Hippocampal formation (tissue), 2 donors: ENCODE data around the gene GPR62.
"Not testable (repeated sequence)": the region's sequence is repeated elsewhere in the genome, so short reads cannot be mapped to it uniquely, and the experiment has no call there.

Experiments used
- DNase-seq, 2 donors: peaks; one replicate each; lab custom pipeline; 2025; lab: John Stamatoyannopoulos, UW

The GPR62 gene, protein sequence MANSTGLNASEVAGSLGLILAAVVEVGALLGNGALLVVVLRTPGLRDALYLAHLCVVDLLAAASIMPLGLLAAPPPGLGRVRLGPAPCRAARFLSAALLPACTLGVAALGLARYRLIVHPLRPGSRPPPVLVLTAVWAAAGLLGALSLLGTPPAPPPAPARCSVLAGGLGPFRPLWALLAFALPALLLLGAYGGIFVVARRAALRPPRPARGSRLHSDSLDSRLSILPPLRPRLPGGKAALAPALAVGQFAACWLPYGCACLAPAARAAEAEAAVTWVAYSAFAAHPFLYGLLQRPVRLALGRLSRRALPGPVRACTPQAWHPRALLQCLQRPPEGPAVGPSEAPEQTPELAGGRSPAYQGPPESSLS

DNA sequence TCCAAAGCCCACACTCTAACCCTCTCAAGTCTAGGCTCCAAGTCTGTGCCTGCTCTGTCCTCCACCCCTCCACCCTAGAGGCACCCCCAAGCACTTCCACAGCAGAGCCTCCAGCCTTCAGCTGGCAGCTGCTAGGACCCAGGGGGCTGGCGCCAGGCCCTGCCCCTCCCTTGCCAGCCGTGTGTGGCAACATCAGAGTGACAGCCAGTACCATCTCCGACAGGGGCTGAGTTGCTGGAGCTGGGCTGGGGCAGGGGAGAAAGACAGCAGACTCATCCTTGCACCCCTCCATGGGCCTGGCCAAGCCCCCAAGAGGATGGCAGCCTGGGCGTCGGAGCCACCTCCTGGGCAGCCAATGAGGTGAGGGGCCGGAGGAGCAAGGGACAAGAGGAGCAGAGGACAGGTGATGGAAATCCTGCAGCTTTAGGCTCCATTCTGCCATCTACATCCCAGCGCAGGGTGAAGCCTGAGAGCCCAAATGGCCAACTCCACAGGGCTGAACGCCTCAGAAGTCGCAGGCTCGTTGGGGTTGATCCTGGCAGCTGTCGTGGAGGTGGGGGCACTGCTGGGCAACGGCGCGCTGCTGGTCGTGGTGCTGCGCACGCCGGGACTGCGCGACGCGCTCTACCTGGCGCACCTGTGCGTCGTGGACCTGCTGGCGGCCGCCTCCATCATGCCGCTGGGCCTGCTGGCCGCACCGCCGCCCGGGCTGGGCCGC, at the start of gene GPR62:
GPR62 (plus strand) TSS at position 207 of the 718 bp plus-strand sequence; CDS start at position 479, 272 bp downstream.
- peak; percentile 84 to 87 for DNase-seq

DNA sequence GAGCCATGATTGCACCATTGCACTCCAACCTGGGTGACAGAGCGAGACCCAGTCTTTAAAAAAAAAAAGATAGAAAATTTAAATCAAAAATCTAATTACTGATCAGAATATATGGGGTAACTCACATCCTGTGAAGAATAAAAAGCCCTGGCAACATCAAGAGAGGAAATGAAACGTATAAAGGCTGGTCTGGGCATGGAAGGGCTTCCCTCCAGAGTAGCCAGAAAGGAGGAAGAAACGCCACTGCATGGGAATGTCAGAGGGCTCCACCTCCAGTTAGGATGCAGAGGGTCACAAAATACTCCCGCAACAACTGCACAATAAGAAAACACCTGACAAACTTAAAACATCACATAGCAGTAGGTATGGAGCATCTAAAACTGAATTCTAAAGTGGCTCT, 47.2 kb upstream of the GPR62 start:
- DNase-seq, result no peak

- DNase-seq, result no peak
Measured at GRCh38 chr3:51916418-51916817, 38.8 kb upstream of the GPR62 start.

DNA sequence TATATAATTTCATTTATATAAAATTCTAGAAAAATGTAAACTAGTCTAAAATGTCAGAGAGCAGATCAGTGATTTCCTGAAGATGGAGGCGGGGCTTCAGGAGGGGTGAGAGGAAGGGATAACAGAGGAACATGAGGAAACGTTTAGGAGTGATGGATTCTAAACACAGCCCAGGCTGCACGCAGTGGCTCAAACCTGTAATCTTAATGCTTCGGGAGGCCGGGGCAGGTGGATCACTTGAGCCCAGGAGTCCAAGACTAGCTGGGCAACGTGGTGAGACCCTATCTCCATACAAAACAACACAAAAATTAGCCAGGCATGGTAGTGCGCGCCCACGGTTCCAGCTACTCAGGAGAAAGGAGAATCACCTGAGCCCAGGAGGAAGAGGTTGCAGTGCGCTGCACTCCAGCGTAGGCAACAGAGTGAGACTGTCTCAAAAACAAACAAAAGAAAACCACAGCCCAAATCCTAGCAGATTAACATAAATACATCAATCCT, 34.1 kb upstream of the GPR62 start:
- DNase-seq, result no peak

GRCh38 chr3:51927061-51927977, 27.9 kb upstream of the GPR62 start:
- no peak for DNase-seq

DNA sequence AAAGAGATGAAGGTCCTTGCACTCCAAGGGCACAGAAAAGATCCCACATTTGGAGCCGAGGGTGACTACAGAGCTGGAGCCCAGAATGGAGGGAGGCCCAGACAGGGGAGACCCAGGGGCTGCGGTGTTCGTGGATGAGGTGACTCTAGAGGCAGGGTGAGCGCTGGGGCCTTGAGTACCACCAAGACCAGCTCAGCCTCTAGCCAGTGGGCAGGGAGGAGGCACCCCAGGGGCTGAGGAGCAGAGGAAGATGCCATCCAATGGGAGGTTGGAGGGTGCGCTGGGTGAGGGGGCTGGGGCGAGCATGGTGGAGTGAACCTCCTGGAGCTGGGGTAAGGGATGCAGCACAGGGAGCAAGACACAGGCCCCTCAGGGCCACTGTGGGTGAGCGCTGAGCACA, 26.7 kb upstream of the GPR62 start:
- DNase-seq, result no peak

DNA sequence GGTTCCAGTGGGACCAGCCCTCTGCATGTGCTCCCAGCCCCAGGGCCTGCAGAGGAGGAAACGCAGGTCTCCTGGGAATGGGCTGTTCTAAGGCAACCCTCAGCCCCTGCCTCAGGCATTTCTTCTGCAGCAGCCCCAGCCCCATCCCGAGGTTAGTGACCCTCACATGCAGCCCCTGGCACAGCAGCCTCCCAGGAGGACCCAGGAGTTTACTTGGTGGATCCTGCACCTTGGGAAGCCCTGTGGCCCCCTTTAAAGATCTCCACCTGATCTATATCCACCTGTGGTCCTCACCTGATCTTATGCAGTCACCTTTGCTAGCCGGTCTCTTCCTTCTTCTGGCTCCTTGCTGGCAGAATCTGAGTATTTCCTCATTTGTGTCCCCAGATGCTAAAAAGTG, 26.2 kb upstream of the GPR62 start:
- DNase-seq, result not testable (repeated sequence)

GRCh38 chr3:51929420-51930003, 25.7 kb upstream of the GPR62 start:
- DNase-seq, result no peak

- DNase-seq, result no peak
Measured at GRCh38 chr3:51930439-51930838, 24.7 kb upstream of the GPR62 start.

DNA sequence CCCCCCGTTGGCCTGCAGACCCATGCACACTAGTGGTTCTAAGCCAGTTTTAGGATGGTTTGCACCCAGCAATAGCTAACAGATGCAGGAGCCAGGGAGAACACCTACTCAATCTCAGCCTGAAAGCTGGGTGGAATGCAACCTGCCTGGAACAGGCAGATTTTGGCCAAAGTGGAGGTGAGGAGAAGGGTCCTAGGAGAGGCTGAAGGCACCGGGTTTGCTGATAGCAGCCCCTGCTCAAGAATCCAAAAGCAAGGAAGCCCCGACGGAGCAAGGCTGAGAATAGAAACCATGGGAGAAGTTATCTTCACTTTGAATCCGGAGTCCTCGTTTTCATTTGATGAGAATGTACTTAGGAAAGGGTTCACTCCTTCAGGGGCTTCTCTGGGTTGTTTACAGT, 23.4 kb upstream of the GPR62 start:
- no peak for DNase-seq

- DNase-seq, result no peak
Measured at GRCh38 chr3:51932471-51933370, 22.5 kb upstream of the GPR62 start.

- no peak for DNase-seq
Measured at GRCh38 chr3:51933471-51934138, 21.6 kb upstream of the GPR62 start.

- no peak for DNase-seq
Measured at GRCh38 chr3:51934139-51934850, 20.9 kb upstream of the GPR62 start.

DNA sequence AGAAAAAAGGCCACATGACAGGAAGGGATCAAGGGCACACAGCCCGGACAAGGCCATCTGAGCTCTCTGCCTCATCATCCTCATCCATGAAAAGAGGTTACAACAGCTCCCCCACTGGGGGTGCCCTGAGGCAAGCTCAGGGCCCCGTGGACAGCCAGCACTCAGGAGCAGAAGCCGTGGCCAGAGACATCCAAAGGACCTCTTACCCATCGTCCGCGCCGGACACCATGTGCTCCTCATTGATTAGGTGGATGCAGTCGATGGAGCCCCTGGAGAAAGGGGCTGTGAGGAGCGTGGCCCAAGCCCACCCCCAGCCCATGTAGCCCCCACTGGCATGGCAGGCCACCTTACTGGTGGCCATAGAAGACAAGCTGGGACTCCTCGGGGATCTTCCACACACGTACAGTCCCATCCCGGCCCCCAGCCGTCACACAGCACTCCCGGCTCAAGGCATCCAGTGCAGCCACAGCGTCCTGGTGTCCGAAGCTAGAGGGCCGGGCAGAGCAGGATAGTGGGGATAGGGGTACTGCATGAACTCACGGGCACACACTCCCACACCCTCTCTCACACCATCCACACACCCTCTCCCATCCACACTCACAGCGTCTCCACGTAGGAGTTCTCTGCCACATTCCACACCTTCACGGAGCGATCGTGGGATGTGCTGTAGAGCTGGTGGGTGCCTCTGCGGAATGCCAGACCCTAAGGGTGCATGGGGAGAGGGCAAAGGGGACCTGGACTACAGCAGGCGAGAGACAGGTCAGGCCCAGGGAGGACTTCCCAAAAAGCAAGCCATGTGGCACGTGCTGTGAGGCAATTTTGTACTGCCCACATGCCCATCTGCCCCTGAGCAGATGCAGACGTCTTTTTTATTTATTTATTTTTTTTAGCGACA, 19.9 kb upstream of the GPR62 start:
- no peak for DNase-seq

DNA sequence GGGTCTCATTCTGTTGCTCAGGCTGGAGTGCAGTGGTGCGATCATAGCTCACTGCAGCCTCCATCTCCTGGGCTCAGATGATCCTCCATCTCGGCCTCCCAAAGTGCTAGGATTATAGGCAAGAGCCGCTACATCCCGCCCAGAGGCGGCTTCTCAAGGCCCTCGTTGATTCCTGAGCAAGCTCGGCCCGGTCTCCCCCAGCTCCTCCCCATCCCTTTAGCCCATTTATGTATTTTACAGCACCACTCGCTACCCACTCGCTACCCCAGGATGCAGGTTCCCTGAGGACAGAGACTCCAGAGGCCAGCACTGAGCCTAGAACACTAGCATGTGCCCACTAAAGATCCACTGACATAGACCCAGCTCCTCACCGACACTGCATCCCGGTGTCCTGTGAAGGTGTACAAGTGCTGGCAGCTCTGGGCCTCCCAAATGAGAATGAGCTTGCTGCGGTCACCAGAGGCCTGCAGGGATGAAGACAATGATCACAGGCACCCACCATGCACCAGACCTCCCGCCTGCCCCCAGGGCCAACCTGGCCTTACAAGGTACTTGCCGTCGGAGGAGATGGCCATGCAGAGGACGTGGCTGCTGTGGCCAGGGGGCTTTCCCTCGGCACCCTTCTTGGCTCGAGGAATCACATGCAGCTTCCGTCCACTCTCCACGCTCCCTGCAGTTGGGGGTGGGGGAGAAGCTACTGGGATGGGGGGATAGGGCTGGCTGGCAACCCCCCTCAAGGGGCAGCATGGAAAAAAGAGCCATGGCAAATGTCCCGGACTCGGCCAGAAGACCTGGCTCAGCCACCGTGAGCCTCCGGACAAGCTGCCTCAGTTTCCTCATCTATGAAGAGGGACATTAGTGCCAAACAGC, 19.1 kb upstream of the GPR62 start:
- DNase-seq, result no peak

DNA sequence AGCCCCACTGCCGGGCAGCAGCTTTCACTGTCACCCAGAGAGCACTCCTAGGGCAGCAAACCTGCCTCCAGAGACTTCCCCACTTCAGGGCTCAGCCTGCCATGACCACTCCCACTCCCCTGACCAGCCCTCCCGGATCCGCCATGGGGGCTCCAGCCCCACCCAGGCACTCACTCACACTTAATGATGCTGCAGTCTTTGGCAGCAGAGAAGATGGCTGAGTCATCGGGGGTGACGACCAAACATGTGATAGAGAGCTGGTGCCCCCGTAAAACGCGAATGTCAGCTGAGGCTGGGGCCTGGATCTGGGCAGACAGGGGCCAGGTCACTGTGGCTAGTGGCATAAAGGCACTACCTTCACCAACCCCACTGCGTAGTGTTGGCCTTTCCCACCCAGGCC, 18.2 kb upstream of the GPR62 start:
- DNase-seq, result no peak
